Activated CD8-positive, alpha-beta memory T cell treated with anti-CD3 and anti-CD28 coated beads for 24 hours (primary cell): ENCODE measurements around the gene IMMP2L.

Experiments used
- DNase-seq: peaks from one replicate; pipeline ENCODE4 v3.0.0-alpha.2; 2020

Gene IMMP2L

DNA sequence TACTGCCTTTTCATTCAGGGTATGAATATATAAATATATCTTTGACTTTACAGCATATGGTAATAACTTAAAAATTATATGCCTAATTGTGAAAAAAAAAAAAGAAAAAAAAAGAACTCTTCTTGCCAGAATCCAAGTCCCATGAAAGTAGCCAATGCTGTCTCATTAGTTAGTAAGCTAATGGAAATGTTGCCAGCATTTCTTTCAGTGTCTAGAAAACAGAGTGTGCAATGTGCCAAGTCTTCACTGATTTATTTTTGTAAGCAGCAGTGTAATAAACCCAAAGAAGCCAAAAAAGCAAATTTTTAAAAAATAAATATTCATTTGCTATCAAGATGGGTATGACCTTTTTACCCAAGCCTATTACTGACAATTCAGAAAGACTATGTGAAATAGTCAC, 502.5 kb downstream of the IMMP2L start:
- DNase-seq = no peak

DNA sequence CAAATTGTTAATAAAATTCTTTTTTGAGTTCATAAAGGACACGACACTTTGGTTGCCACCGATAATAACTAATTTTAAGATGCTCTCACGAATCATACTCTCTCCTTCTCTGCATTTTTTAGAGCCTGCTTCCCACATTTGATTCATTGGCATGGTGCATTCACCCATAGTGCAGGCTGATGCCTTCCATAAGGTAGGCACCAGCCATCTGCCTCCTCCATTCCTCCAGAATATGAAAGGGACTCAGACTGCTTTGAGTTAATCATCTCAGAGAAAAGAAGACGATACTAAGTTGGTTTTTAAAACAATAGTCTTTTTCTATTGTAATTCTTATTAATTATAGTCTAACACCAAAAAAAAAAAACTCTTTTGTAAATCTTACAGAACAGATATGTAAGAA, 505.2 kb downstream of the IMMP2L start:
- no peak for DNase-seq

DNA sequence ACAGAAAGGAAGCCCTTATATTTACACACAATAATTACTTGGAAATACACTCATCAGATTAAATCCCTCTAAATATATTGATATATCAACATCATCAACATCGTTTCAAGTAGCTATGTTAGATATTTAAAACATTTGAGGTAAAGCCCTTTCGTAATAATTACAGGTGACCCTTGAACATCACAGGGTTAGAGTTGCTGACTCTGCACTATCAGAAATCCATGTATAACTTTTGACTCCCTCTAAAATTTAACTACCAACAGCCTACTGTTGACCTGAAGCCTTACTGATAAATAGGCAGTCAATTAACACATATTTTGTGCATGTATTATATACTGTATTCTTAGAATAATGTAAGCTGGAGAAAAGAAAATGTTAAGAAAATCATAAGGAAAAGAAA, 505.9 kb downstream of the IMMP2L start:
- DNase-seq = no peak

DNA sequence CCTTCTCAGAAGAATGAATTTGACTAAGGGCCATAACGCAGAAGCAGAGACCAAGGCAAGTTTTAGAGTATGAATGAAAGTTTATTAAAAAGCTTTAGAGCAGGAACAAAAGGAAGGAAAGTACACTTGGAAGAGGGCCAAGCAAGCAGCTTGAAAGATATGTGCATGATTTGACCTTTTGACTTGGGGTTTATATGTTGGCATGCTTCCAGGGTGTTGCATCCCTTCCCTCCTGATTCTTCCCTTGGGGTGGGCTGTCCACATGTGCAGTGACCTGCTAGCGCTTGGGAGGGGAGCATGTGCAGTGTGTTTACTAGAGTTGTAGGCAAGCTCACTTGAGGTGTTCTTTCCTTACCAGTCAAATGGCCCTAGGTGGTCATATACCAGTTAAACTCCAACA, 509.3 kb downstream of the IMMP2L start:
- no peak for DNase-seq

DNA sequence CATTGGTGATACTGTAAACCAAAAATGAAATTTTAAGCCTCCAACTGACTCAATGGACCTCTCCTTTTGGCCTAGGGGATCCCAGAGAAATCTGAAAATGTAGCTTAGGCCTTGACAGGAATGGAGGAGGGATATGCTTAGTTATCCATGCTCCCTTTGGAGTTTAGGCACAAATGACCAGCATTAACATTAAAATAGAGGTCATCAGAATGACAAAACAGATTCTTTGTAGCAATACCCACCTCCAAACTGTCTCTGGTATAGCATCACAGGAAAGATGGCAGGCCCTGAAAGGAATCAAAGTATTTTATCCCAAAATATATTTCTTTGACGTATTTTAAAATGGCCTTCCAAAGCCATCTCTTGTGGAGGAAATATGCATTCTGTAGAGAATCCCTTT, 510.5 kb downstream of the IMMP2L start:
- DNase-seq = no peak

DNA sequence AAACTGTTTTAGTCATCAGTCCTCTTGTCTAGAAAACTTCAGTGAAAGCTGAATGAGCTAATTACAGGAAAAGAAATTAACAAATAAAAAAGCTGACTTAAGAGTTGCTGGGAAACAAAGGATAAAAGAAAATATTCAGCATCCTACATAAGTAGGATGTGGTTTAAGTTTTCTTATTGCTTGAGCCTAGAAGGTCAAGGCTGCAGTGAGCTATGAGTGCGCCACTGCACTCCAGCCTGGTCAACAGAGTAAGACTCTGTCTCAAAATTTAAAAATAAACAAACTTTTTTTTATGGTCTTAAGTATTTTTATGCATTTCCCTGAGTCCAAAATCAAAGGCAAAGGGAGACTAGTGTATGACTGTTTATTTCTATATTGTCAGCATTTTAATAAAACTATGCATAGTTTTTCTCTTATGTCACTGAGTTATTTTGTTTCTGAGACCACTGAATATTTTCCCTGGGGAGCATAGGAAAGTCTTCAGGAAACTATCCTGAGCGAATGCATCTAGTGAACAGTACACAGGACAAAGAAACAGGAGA, 511.3 kb downstream of the IMMP2L start:
- DNase-seq = no peak

DNA sequence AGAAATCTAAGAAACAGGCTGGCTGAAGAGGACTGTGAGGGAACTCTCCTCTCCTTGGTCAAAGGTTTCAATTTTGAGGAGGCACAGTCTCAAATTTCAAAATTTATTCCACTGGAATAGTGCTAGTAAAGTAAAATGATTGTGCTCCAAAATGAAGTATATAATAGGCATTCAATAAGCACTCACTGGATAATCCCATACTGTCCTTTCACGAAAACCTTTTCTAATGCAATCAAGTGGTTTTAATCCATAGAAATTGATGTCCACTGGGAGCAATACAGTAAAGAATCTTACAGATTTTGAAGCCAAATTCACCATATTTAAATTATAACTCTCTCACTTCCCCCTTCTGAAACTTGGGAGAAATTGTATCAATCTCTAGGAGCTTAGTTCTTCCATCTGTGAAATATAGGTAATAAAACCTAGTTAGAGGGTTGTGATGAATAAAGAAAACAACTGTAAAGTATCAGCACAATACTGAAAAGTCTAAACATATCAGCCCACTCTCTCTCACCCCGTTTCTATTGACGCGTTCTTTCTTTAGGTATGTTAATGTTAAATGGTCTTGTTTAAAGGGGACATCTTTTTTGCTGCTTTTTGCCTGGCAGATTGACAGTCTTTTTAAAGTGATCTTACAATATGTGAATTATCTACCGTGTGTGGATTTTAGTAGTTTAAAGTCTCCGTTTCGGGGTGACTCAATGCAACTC, 512.2 kb downstream of the IMMP2L start:
- no peak for DNase-seq

DNA sequence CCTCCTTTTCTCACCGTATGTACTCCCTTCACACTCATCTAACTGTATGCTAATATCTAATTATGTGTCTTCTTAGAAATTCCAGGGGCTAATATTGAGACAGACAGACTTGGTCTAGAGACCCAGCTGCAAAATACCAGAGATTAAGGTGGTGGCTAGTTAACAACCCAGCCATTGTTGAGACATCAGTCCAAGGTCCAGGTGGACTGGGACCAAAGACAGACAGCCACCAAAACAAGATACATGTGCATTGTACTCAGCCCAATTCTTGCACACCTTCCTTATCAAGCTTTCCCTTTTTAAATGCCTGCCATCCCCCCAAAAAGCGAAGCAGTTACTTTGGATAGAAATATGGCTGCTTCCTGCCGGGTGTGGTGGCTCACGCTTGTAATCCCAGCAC, 514.7 kb downstream of the IMMP2L start:
- no peak for DNase-seq

DNA sequence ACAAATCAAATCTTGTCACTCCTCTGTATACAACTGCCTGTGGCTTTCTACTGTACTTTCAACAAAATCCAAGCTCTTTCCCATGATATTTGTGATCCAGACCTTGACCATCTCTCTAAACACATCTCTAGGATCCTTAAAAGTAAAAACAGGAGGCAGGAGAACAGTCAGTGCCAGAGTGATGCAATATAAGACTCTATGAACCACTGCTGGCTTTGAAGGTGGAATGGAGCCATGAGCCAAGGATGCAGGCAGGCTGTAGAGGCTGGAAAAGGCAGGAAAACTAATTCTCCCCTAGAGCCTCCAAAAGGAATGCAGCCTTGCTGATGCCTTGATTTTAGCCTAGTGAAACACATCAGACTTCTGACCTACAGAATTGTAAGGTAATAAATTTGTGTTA, 516.8 kb downstream of the IMMP2L start:
- no peak for DNase-seq

DNA sequence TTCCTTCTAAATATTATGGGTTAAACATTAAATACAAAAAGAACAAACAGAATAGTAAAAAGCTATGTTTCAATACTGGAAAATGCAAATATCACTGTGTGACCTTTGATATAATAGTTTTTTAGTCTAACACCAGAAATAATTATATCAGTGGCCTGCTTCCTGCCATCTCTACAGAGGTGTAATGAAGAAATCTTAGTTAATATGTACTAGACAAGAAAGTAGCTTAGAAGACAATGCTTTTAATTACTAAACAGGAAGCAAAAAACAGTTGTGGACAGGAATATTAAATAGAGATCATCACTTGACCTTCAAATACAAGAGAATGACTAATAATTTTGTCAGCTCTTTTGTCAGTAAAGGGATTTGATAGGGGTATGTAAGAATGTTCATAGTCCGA, 518.7 kb downstream of the IMMP2L start:
- no peak for DNase-seq

DNA sequence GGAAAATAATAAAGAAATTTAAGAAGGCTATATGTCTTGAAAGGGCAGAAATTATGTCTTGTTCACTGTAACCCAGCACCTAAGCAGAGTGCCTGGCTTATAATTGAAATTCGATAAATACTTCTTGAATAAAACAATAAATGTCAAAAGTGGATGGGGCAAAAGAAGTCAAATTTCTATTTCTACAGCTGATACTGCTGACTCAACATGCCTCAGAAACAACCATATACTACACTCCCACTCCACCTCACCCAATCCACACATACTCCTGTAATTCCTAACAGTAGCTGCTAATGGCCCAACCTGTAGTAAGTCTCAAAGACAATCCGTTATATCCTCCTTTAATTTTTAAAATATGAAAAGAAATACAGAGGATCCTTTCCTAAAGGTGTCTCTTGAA, 519.5 kb downstream of the IMMP2L start:
- no peak for DNase-seq

DNA sequence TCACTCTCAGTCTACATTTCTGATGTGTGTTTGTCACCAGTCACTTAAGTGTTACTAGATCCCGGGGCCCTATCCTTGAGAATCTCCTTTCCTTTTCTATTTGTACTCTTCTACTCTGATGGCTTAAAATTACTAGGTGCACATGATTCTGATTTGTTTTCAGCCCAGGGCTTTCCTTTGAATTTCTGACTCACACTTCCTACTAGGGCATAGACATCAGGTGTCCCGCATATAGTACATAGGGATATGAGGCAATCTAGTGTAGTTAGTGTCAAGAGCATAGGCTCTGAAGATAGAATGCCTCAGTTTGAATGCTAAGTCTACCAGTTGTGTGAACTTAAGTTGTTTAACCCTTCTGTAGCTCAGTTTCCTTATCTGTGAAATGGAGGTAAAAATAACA, 520.7 kb downstream of the IMMP2L start:
- no peak for DNase-seq

DNA sequence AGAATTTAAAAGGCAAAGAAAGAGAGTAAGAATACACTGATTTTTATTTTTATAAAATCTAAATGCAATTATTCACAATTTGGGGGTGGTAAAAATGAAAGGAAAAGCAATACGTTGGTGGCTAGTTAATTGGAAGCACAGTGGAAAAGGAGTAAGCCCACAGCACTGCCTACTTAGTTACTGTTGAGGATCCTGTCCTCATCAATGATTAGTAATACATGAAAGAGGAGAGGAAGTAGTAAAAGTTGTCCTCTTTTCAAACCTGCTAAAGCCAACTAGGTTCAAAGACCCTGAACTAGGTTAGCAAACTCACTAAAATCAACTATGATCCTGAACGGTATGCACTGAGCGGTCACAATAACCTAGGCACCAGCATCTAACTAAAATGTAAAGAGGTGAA, 524.1 kb downstream of the IMMP2L start:
- DNase-seq = no peak

DNA sequence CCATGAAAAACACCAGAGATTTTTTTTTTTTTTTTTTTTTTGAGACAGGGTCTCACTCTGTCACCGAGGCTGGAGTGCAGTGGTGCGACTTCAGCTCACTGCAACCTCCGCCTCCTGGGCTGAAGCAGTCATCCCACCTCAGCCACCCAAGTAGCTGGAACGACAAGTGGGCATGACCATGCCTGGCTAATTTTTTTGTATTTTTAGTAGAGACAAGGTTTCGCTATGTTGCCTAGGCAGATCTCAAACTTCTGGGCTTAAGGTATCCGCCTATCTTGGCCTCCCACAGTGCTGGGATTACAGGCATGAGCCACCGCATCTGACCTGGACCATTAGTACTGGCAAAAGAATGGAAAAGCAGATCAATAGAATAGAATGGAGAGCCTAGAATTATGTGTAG, 530.4 kb downstream of the IMMP2L start:
- DNase-seq = no peak

DNA sequence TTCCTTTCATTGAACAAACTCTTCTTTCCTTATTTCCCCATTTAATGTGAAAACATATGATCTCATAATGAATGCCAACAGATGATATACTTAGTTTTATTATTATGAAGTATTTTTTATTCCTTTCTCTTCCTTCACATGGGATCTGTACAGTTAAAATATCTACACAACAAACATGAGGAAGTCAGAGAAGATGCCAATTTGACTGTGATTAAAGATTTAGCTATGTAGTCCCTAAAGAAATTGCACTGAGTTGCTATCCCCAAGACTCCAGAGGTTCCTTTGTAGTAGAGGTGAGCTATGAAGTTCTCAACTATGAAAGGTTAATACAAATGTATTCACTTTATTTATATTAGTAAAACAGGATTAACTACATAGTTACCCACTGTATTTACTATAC, 532.0 kb downstream of the IMMP2L start:
- no peak for DNase-seq

DNA sequence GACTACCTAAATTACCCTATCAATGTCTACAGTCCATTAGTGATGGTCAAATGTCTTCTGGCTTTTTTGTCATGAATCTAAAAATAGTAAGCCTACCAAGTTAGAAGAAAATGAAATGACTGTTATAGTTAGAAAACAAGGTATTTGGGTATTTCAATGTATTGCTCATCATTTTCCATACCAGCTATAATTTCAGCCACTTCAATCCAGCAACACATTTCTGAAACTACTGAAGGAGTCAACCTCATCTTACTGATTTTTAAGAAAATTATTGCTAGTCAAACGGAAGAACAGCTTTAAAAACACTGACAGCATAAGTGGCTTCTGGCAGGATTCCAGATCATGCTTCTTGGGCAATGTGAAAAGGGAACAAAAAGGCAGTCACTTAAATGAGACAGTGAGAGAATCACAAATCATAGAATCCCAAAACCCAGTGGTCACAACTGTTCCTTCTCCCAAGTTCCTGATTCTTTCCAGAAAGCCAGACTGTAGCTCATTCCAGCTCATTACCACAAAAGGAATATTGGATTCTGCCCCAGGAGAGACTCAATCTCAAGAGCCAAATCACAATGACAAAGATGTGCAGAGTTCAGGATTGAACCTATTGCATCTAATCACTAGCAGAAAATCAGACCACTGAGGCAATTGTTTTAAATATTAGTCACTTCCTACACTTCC, 532.6 kb downstream of the IMMP2L start:
- DNase-seq = no peak

DNA sequence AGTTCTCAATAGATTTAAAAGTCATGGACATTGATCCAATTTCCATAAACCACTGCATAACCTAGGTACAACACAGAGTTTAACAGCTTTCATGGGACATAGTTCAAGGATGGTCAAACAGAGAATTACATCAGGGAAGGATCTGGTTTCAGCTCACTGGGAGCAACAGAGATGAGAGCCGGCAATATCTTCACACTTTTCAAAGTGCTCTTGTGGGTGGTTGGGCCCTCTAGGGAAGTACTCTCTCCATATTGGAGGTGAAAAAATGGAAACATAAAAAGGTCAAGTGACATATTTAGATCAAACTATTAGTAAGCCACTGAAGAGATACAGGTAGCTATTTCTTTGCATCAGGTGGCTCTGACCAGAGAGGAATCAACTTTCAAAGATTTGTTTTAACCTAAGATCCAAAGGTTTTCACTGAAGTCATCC, 533.1 kb downstream of the IMMP2L start:
- DNase-seq = no peak

DNA sequence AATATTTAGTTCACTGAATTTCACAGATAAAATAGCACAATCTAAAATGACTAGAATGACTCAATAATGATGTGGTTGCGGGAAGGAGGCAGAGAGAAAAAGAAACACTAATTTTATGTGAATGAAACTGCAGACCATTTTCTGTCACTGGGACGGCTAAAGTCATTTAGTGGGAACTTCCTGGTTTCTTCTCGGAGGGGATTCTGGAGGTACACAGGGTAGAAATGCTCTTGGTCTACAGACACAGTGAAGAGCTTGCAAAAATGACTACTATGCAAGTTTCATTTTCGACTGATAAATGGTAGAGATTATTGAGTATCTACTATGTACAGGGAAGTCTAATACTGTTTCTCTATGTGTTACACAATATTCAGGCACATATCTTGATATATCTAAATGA, 534.9 kb downstream of the IMMP2L start:
- no peak for DNase-seq

DNA sequence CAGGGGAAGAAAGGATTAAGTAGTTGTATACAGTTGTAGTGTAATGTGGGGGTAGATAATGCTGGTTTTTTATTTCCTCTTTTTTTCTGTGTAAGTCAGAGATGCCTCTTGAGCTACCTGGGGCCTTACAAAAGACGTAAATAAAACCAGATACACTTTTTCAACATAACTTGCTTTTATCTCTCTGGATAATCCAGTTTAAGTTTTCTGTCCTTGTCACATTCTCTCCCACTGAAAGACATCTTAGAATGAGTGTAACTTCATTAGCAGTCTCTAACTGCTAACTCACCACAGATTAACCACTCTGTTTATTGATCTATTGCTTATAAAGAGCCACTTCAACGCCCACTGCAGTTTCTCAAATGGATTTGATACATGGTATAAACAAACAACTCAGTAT, 535.5 kb downstream of the IMMP2L start:
- no peak for DNase-seq

DNA sequence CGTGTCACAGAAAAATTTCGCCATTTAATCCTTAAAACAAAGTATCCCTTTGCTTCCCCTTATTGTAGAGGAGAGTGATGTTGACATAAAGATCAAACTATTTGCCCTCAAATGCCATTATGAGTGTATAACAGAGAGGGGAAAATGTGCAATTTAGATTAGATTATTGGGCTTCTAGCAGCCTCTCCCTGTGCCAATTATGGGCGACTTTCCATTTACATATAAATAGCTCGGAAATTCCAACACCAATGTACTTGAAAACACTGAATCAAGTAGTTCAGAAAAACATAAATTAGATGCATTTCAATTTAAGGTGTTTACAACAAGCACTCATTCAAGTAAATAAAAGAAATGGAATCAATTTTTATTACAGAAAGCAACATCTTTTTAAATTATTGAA, 535.9 kb downstream of the IMMP2L start:
- no peak for DNase-seq

DNA sequence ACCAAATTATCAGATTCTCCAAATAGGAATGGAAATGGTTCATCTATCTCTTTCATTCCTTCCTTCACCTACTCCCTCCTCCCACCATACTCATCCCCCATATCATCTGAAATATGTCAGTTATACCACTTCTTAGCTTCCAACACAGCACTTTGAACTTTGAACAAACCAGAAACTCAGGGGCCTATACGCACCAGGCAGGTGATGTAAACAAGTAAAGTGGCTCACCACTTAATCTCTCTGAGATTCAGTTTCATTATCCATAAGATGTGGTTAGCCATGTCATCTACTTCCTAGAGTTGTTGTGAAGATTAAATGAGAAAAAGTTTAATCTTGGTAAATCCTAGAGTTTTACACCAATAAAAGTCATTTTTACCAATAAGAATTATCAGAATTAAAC, 537.3 kb downstream of the IMMP2L start:
- DNase-seq = no peak

DNA sequence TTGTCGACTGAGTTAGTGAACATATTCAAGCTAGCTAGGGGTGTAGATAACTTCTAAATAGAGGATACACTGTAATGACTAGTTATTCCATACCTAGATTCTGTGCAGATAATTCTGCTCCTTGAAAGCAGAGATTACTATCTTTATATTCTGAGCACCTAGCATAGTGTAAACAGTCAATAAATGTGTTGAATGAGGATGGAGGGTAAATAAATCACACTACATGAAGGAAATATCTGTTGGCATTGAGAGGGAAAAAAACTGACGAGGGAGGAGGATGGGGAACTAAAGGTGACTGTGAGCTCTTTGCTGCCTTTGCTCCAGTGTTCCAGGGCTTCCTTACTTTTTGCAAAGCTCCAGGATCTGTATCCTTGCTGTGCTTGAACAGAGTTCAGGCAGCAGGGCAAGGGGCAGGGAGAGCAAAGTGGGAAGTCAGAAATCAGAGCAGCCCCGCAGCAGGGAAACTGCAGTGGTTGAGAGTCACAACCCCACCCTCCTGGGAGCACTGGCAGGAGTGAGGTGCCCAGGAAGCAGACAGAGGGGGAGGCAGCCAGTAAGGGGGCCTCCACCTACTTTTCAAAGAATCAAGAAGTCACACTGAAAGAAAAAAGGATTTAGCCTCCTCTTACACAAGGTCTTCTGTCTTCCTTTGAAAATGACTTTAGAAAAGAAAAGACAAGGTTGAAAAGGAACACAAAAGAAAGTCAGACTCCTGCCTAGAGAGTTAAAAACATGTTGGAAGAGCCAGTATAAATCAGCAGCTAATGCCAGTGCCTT, 543.1 kb downstream of the IMMP2L start:
- no peak for DNase-seq

DNA sequence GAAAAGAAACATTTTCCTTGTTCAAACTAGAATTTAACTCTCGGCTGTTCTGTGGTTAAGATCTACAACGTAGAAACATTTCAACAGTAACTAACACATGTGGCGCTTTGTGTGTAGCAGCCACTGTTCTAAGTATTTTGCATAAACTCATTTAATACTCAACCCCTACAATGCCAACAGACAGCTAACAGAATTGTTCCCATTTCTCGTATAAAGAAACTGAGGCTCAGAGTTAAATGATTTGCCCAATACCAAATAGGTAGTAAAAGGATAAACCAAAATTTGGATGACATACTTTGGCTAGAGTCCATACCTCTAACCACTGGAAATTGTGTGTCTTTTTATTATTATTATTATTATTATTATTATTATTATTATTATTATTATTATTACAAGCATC, 543.8 kb downstream of the IMMP2L start:
- no peak for DNase-seq

DNA sequence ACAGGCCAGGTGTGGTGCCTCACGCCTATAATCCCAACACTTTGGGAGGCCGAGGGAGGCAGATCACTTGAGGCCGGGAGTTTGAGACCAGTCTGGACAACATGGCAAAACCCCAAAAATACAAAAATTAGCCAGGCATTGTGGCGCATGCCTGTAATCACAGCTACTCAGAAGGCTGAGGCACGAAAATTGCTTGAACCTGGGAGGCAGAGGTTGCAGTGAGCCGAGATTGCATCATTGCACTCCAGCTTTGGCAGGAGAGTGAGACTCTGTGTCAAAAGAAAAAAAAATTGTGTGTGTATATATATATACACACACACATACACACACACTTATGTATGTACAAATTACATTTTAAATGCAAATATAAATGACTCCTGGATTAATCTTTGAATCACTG, 548.2 kb downstream of the IMMP2L start:
- no peak for DNase-seq
